Panc1 (cell line): ENCODE measurements around the gene TXNL1. TPM values are rescaled to one million over a fixed set of nuclear protein-coding genes. Genes with fewer than 3 reads are reported as not detected.

Experiments
- ATAC-seq: fragments of 200-7000 bp; cut with Tn5 transposase; 2 replicates; pipeline ENCODE4 v1.9.1; 2020; ENCODE audit warnings: mild to moderate bottlenecking, moderate library complexity
- BruUV-seq: library from RNA; stranded (reverse); fragments of 400-500 nt; replicated peaks from 2 replicates; lab custom pipeline; 2021; lab: Mats Ljungman, UMichigan
- CTCF ChIA-PET: fragments of 300-600 bp; sonication (Branson Sonifier 250); formaldehyde crosslinking; loops from one replicate; lab custom pipeline; 2022; ENCODE audit warnings: antibody characterized with exemption; lab: Charles Lee
- POLR2A ChIA-PET: fragments of 300-600 bp; sonication (Branson Sonifier 250); formaldehyde crosslinking; loops from one replicate; lab custom pipeline; 2022; ENCODE audit warnings: antibody characterized with exemption; lab: Charles Lee
- DNase-seq: peaks from one replicate; pipeline ENCODE4 v3.0.0-alpha.2; 2010; ENCODE audit warnings: low read depth, low spot score
- H3K27ac ChIP-seq: 2 replicates; pipeline ENCODE4 v1.5.1; 2011; ENCODE audit warnings: mild to moderate bottlenecking, low read length, inconsistent platforms
- H3K27me3 ChIP-seq: fragments of 200-500 bp; sonication (Bioruptor generic); 2 replicates; pipeline ENCODE4 v1.6.0; 2014; ENCODE audit warnings: low read length, inconsistent platforms; ENCODE audit not compliant: control insufficient read depth, insufficient read depth
- H3K36me3 ChIP-seq: fragments of 200-500 bp; sonication (Bioruptor generic); 2 replicates; pipeline ENCODE4 v1.5.1; 2014; ENCODE audit warnings: inconsistent platforms, mild to moderate bottlenecking, low read length, moderate library complexity; ENCODE audit not compliant: control insufficient read depth, insufficient read depth
- H3K4me1 ChIP-seq: 2 replicates; pipeline ENCODE4 v1.5.1; 2011; ENCODE audit warnings: inconsistent platforms, mild to moderate bottlenecking, low read length, moderate library complexity; ENCODE audit not compliant: control insufficient read depth, insufficient read depth
- H3K4me3 ChIP-seq, 2 experiments: 2 replicates each; pipeline ENCODE4 v1.5.1; 2011 to 2012; ENCODE audit warnings: low read depth in 2 of 2, low read length in 2 of 2, mild to moderate bottlenecking in 2 of 2, inconsistent platforms in 1 of 2, moderate library complexity in 1 of 2
- H3K9me3 ChIP-seq: fragments of 200-500 bp; sonication (Bioruptor generic); 2 replicates; pipeline ENCODE4 v1.5.1; 2014; ENCODE audit warnings: low read depth, mild to moderate bottlenecking, inconsistent platforms, low read length, moderate library complexity; ENCODE audit not compliant: control insufficient read depth, insufficient read depth
- POLR2AphosphoS5 ChIP-seq: IDR thresholded peaks from 2 replicates; pipeline ENCODE4 v1.6.1; 2012; ENCODE audit warnings: mild to moderate bottlenecking, low read depth, low read length, moderate library complexity
- SIN3A ChIP-seq: IDR thresholded peaks from 2 replicates; pipeline ENCODE4 v1.6.1; 2012; ENCODE audit warnings: low read depth, mild to moderate bottlenecking, low read length, moderate library complexity, borderline replicate concordance; ENCODE audit not compliant: insufficient read depth
- TCF7L2 ChIP-seq: IDR thresholded peaks from 2 replicates; pipeline ENCODE4 v1.6.1; 2011; ENCODE audit warnings: mild to moderate bottlenecking, low read depth, low read length, inconsistent platforms
- in situ Hi-C: cut with HindIII; loops from 2 replicates; pipeline ENCODE4 v1.10.0; 2016; ENCODE audit warnings: low sequenced_read_pairs, low pct_unique_long_range_greater_than_20kb
- intact Hi-C: fragments of 100-400 bp; cut with micrococcal nuclease; formaldehyde crosslinking; loops from one replicate; pipeline ENCODE4 v1.10.0; 2022; ENCODE audit not compliant: unreplicated experiment
- total RNA-seq: library from RNA; stranded (reverse); gene quantifications from one replicate; pipeline ENCODE4 v1.2.1, GENCODE V29; 2021; ENCODE audit not compliant: unreplicated experiment
- TF ChIP-seq, protein P1 (sequence below): fragments of 450-650 bp; IDR thresholded peaks from 2 replicates; pipeline ENCODE4 v1.5.1; 2017; ENCODE audit warnings: mild to moderate bottlenecking
- TF ChIP-seq, protein P2 (sequence below), 2 experiments: IDR thresholded peaks; 2 replicates each; pipeline ENCODE4 v1.6.1; 2011 to 2012; ENCODE audit warnings: low read depth in 2 of 2, control low read depth in 1 of 2, low read length in 1 of 2, mild to moderate bottlenecking in 1 of 2, moderate library complexity in 1 of 2; ENCODE audit not compliant: insufficient read depth in 1 of 2

Gene TXNL1
- total RNA-seq, 1 experiment from 2014 or later, result 58.3 TPM

DNA sequence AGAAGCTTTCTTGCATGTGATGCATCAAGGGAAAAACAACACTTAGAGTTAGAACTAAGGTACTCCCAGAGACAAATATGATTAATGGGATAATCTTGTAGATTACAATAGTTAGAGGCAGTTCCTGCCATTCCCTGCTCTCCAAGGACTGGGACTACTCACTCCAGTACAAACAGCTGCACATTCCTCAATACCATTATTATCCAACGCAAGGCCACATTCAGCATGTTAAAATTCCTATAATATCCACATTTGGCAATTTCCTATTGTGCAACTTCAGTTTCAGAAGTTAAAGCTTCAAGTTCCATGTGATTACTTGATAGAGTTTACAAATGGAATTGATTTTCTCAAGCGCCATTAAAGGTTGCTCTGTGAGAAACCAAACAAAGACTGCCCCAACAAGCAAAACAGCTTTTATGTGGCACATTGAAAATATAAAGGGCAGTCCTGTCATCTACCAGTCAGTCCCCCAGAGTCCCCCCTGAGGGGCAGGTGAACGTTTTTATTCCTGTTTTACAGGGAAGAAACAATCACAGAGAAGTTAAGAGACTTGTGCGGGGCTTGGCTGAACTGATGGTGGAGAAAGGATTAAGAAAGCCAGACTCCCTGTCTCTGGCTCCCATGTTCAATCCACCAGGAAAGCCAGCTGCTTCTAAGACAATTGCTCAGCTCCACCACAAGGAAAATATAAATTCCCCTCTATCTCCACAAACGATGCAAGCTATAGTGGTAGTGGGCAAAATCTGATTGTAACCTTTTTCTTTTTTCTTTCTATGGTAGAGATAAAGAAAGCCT is 72.6 kb downstream of the TXNL1 start:
- Histone ChIP-seq H3K27ac (no peak overlapping the region), H3K9me3 (no peaks in the 10 kb centered on the region), H3K36me3 (no peaks in the 10 kb centered on the region), H3K4me3 (no peak overlapping the region), H3K27me3 (no peaks in the 10 kb centered on the region), H3K4me1 (no peaks in the 10 kb centered on the region)
- TF ChIP-seq SIN3A (no peak), POLR2AphosphoS5 (no peak), TCF7L2 (no peak)
- TF ChIP-seq, protein P1, sequence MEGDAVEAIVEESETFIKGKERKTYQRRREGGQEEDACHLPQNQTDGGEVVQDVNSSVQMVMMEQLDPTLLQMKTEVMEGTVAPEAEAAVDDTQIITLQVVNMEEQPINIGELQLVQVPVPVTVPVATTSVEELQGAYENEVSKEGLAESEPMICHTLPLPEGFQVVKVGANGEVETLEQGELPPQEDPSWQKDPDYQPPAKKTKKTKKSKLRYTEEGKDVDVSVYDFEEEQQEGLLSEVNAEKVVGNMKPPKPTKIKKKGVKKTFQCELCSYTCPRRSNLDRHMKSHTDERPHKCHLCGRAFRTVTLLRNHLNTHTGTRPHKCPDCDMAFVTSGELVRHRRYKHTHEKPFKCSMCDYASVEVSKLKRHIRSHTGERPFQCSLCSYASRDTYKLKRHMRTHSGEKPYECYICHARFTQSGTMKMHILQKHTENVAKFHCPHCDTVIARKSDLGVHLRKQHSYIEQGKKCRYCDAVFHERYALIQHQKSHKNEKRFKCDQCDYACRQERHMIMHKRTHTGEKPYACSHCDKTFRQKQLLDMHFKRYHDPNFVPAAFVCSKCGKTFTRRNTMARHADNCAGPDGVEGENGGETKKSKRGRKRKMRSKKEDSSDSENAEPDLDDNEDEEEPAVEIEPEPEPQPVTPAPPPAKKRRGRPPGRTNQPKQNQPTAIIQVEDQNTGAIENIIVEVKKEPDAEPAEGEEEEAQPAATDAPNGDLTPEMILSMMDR, result no peak
- TF ChIP-seq, protein P2, sequence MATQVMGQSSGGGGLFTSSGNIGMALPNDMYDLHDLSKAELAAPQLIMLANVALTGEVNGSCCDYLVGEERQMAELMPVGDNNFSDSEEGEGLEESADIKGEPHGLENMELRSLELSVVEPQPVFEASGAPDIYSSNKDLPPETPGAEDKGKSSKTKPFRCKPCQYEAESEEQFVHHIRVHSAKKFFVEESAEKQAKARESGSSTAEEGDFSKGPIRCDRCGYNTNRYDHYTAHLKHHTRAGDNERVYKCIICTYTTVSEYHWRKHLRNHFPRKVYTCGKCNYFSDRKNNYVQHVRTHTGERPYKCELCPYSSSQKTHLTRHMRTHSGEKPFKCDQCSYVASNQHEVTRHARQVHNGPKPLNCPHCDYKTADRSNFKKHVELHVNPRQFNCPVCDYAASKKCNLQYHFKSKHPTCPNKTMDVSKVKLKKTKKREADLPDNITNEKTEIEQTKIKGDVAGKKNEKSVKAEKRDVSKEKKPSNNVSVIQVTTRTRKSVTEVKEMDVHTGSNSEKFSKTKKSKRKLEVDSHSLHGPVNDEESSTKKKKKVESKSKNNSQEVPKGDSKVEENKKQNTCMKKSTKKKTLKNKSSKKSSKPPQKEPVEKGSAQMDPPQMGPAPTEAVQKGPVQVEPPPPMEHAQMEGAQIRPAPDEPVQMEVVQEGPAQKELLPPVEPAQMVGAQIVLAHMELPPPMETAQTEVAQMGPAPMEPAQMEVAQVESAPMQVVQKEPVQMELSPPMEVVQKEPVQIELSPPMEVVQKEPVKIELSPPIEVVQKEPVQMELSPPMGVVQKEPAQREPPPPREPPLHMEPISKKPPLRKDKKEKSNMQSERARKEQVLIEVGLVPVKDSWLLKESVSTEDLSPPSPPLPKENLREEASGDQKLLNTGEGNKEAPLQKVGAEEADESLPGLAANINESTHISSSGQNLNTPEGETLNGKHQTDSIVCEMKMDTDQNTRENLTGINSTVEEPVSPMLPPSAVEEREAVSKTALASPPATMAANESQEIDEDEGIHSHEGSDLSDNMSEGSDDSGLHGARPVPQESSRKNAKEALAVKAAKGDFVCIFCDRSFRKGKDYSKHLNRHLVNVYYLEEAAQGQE (IDR thresholded peaks at IDR 0.05; ENCODE audit: insufficient read depth in 1 of 2, low read depth in 2 of 2, low read length in 1 of 2), result no peak
- no TSS peak for BruUV-seq
- CTCF ChIA-PET, result interaction anchor here (0.7 kb wide), 1 partner anchor 949 kb away, joined by 3 read pairs; no protein-coding TSS in a partner anchor
- DNase-seq (no peak), ATAC-seq (no peak)
- intact Hi-C loops (no loop called here), in situ Hi-C loops (no loop called here)
- POLR2A ChIA-PET, result interaction anchor here (0.6 kb wide), 1 partner anchor 1244 kb away, joined by 6 read pairs; no protein-coding TSS in a partner anchor

DNA sequence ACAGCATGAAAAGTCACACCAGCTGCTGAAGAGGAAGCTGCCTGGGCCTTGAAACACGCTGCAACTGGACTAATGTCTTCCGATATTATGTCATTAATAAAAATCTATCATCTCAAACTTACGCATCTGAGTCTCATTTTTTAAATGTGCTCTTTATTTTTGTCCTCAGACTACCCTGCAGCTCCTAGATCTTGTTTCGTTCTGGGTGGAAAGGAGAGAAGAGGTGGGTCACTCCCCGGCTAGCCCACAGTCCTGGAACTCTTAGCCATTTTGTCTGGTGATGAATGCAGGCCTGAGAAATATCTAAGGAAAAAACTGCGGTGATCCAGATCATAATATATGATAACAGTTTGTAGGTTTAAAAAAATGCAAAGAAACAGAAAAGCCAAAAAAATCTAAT is 73.3 kb downstream of the TXNL1 start:
- no peaks in the 10 kb centered on the region for H3K4me1 ChIP-seq
- no peaks in the 10 kb centered on the region for H3K27me3 ChIP-seq
- intact Hi-C loops, result no loop called here
- TF ChIP-seq, protein P1, result no peak
- TF ChIP-seq SIN3A, result no peak
- CTCF ChIA-PET, result no interaction called here
- ATAC-seq, result no peak
- no peaks in the 10 kb centered on the region for H3K9me3 ChIP-seq
- POLR2A ChIA-PET, result no interaction called here
- no peak overlapping the region for H3K27ac ChIP-seq
- DNase-seq, result no peak
- BruUV-seq, result no TSS peak
- H3K4me3 ChIP-seq, result no peak overlapping the region
- in situ Hi-C loops, result no loop called here
- H3K36me3 ChIP-seq, result no peaks in the 10 kb centered on the region
